Activated CD4-positive, alpha-beta T cell treated with anti-CD3 and anti-CD28 coated beads for 24 hours (primary cell): Measurements from ENCODE around the gene SELP.
A peak's percentile ranks its signal among the peaks of the same experiment; 100 is the strongest.

ENCODE experiments used
- DNase-seq, 2 donors: peaks; one replicate each; pipeline ENCODE4 v3.0.0-alpha.2; 2020; ENCODE audit warnings: low read depth in 2 of 2

The SELP gene

GRCh38 chr1:169620565-169620964 lies 9.4 kb downstream of the SELP start:
- DNase-seq: no peak

- no peak for DNase-seq
These were observed 11.6 kb downstream of the SELP start for GRCh38 chr1:169618367-169618766.

- DNase-seq: no peak
These were observed 14.1 kb downstream of the SELP start for GRCh38 chr1:169615803-169616202.

GRCh38 chr1:169610858-169611257 lies 19.1 kb downstream of the SELP start:
- DNase-seq: no peak

GRCh38 chr1:169610108-169610507 lies 19.8 kb downstream of the SELP start:
- no peak for DNase-seq

GRCh38 chr1:169608226-169608625 lies 21.7 kb downstream of the SELP start:
- no peak for DNase-seq

- DNase-seq: no peak
These were observed 25.0 kb downstream of the SELP start for GRCh38 chr1:169604781-169605560.

GRCh38 chr1:169601096-169601881 lies 28.6 kb downstream of the SELP start:
- DNase-seq: no peak

- DNase-seq: no peak
These were observed 33.9 kb downstream of the SELP start for GRCh38 chr1:169595764-169596711.

- peak in 1 of 2 donors; percentile 10 for DNase-seq
These were observed 35.5 kb downstream of the SELP start for GRCh38 chr1:169594391-169594790.

GRCh38 chr1:169590932-169591331 lies 39.0 kb downstream of the SELP start:
- DNase-seq: peak in 1 of 2 donors; percentile 7

GRCh38 chr1:169588785-169589485 lies 41.0 kb downstream of the SELP start:
- peak in 1 of 2 donors; percentile 6 for DNase-seq

GRCh38 chr1:169588112-169588511 lies 41.8 kb downstream of the SELP start:
- no peak for DNase-seq

- peak; percentile 60 to 71 for DNase-seq
These were observed 43.3 kb downstream of the SELP start, which contains the start of gene F5 for GRCh38 chr1:169586395-169587255. TSS of gene F5 (minus strand) at chr1:169586481. CDS start at chr1:169586386, 95 bp downstream.

- no peak for DNase-seq
These were observed 43.9 kb downstream of the SELP start for GRCh38 chr1:169586067-169586394.

GRCh38 chr1:169585181-169585580 lies 44.7 kb downstream of the SELP start:
- no peak for DNase-seq

GRCh38 chr1:169584483-169585144 lies 45.3 kb downstream of the SELP start:
- no peak for DNase-seq

GRCh38 chr1:169577981-169578738 lies 51.8 kb downstream of the SELP start:
- no peak for DNase-seq

GRCh38 chr1:169576935-169577331 lies 53.0 kb downstream of the SELP start:
- no peak for DNase-seq
